Stimulated activated naive B cell treated with anti-CD40 and anti-IgM and Interleukin-4, amounts not matched to agents 10 μg/mL and 1 μg/mL and 100 μg/mL, for 72 hours (primary cell): ENCODE measurements around the gene MAD1L1.
"Not testable (repeated sequence)": the region's sequence is repeated elsewhere in the genome, so short reads cannot be mapped to it uniquely, and the experiment has no call there.

Experiments
- ATAC-seq, 2 donors: fragments of 150-1000 bp; cut with Tn5 transposase; replicated peaks; 2 replicates each; pipeline ENCODE4 v1.10.0; 2021; ENCODE audit warnings: moderate library complexity in 1 of 2
- DNase-seq: peaks from one replicate; pipeline ENCODE4 v3.0.0; 2021
- H3K27ac Mint-ChIP-seq: one replicate; pipeline ENCODE4 v1.8.0; 2022; ENCODE audit warnings: mild to moderate bottlenecking, mixed read lengths
- H3K27me3 Mint-ChIP-seq, 2 donors: one replicate each; pipeline ENCODE4 v1.8.0; 2022; ENCODE audit warnings: mixed read lengths in 2 of 2
- H3K36me3 Mint-ChIP-seq, 2 donors: one replicate each; pipeline ENCODE4 v1.8.0; 2022; ENCODE audit warnings: mixed read lengths in 2 of 2, mild to moderate bottlenecking in 1 of 2
- H3K4me1 Mint-ChIP-seq, 2 donors: one replicate each; pipeline ENCODE4 v1.8.0; 2022; ENCODE audit warnings: mixed read lengths in 2 of 2, mild to moderate bottlenecking in 1 of 2
- H3K4me3 Mint-ChIP-seq, 2 donors: one replicate each; pipeline ENCODE4 v1.8.0; 2022; ENCODE audit warnings: mild to moderate bottlenecking in 2 of 2, mixed read lengths in 2 of 2, moderate library complexity in 1 of 2
- H3K9me3 Mint-ChIP-seq, 2 donors: one replicate each; pipeline ENCODE4 v1.8.0; 2022; ENCODE audit warnings: mixed read lengths in 2 of 2, mild to moderate bottlenecking in 1 of 2

Gene MAD1L1

DNA sequence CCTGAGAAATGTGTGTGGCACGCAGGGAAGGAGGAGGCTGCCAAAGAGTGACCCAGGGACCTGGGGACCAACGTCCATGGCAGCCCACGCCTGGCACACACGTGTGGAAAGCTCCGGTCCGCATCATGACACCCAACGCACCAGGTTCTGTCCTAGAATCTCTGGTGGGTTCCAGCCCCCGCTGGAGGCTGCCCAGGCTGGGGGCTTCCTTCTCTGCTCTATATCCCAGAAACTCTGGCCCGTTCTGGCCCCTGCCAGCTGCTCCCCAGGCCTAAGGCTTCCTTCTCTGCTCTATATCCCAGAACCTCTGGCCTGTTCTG lies 300.8 kb downstream of the MAD1L1 start:
- H3K4me1 Mint-ChIP-seq: peaks cover 40 to 52% of the 10 kb centered on the region in 2 donors
- no peaks in the 10 kb centered on the region for H3K9me3 Mint-ChIP-seq
- ATAC-seq (no peak), DNase-seq (no peak)
- H3K27me3 Mint-ChIP-seq: no peaks in the 10 kb centered on the region
- H3K36me3 Mint-ChIP-seq: peaks cover 38 to 73% of the 10 kb centered on the region in 2 donors
- no peak overlapping the region for H3K4me3 Mint-ChIP-seq
- H3K27ac Mint-ChIP-seq: peak overlapping the region; percentile 49

DNA sequence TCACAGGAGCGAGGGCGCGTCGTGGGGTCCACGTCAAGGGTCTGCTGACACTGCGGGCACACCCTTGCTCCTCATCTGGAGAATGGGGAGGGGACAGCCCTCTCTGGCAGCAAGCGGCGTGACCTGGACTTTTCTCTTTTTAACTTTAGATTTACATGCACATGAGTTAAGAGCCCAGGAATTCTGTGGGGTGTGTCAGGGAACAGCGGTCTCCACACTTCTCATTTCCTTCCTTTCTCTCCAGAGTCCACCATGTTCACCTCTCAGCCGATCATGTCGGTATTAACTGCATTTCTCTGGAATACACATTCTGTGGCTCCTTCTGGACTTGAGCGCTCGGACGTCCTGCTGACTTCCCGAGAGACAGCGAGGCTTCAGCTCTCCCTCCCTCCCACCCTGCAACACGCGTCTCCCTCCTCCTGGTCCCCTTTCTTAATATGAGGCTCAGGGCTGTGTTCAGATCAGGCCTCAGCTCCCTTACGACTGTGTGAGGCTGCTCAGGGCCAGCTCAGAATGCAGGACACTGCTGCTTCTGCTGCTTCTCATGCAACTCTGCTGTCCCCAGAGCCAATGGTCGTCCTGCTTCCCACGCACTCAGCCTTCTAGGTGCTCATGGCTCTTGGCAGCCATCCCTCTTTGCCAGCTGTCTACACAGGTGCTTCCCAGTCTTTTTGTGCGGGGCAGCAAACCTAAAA lies 301.3 kb downstream of the MAD1L1 start:
- Mint-ChIP-seq H3K27me3 (no peaks in the 10 kb centered on the region), H3K27ac (peak overlapping the region; percentile 49), H3K9me3 (no peaks in the 10 kb centered on the region), H3K4me3 (no peak overlapping the region), H3K4me1 (peaks cover 42 to 52% of the 10 kb centered on the region in 2 donors), H3K36me3 (peaks cover 38 to 77% of the 10 kb centered on the region in 2 donors)
- ATAC-seq (no peak), DNase-seq (no peak)

DNA sequence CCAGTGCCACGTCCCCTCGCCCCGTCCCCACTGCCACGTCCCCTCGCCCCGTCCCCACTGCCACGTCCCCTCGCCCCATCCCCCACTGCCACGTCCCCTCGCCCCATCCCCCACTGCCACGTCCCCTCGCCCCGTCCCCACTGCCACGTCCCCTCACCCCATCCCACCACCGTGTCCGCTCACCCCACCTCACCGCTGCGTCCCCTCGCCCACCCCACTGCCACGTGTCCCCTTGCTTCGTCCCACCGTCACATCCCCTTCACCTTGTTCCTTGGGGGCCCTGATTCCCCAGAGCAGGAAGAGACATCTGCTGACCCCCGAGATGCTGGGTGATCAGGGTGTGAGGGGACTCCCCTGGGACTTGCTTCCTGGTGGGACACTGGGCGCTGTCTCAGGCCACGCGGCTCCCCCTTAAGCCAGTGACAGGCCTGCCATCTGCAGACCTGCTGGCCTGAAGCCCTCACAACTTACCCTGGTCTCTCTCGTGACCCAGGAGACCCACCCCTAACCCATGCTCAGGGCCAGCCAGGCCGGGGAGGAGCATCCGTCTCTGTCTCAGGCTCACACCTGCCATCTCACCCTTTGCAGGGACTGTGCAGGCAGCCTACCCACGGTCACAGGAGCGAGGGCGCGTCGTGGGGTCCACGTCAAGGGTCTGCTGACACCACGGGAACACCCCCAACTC lies 302.2 kb downstream of the MAD1L1 start:
- no peaks in the 10 kb centered on the region for H3K9me3 Mint-ChIP-seq
- ATAC-seq (no peak), DNase-seq (no peak)
- no peaks in the 10 kb centered on the region for H3K27me3 Mint-ChIP-seq
- no peak overlapping the region for H3K4me3 Mint-ChIP-seq
- H3K36me3 Mint-ChIP-seq: peaks cover 36 to 80% of the 10 kb centered on the region in 2 donors
- H3K27ac Mint-ChIP-seq: peak overlapping the region; percentile 75
- peaks cover 49 to 56% of the 10 kb centered on the region in 2 donors for H3K4me1 Mint-ChIP-seq

DNA sequence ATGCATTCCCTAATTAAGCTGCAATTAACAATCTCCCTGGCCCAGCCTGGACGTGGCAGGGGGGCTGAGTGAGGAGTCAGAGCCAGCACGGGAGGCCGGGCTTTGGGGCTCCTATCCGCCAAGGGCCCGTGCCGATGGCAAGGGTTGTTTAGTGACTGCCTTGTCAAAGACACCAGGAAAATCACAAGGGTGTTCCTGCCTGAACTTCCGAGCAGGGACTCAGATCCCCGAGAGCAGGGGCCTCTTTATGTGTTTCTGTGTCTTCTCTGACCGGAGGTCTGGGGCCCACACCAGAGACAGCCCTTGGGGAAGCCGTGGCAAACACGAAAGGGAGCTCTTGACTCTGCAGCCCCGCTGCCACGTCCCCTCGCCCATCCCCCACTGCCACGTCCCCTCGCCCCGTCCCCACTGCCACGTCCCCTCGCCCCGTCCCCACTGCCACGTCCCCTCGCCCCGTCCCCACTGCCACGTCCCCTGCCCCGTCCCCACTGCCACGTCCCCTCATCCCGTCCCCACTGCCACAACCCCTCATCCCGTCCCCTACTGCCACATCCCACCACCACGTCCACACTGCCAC lies 303.3 kb downstream of the MAD1L1 start:
- H3K27me3 Mint-ChIP-seq: not testable (repeated sequence)
- H3K27ac Mint-ChIP-seq: peak overlapping the region; percentile 37
- peaks cover 51 to 57% of the 10 kb centered on the region in 2 donors for H3K4me1 Mint-ChIP-seq

DNA sequence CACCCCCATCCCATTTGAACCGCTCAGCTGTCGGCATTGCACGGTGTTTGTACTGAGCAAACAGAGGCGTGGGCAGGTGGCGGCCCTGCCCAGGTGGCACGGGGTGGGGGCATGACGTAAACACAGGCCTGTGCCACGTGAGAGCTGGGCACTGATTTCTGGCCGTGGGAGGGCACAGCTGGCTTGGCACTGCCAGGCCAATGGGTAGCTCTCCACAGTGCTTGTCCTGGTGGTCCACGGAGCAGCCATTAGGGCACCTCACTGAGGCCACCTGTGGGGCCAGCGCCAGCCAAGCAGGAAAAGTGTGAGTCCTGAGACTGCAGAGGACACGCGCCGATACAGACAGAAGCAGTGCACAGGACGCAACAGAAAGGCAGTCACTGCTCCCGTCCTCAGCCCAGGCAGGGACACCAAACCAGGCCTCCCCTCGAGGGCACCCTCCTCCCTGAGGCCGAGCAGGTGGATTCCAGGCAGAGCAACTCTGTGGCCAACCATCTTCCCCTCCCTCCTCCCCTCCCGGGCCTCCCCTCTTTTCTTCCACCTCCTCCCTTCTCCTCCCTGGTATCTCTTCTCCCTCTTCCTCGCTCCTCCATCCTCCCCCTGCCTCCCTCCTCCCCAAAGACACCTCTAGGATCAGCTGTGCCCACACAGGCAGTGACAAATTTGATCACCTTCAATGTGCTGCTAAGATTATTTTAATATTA lies 303.9 kb downstream of the MAD1L1 start:
- peak overlapping the region in 1 of 2 donors; percentile 56 for H3K4me3 Mint-ChIP-seq
- no peak for ATAC-seq

More for the DNA sequence above, 303.3 kb downstream of the MAD1L1 start:
- not testable (repeated sequence) for DNase-seq, H3K9me3 Mint-ChIP-seq, ATAC-seq, H3K4me3 Mint-ChIP-seq
- peaks cover 33 to 78% of the 10 kb centered on the region in 2 donors for H3K36me3 Mint-ChIP-seq

DNA sequence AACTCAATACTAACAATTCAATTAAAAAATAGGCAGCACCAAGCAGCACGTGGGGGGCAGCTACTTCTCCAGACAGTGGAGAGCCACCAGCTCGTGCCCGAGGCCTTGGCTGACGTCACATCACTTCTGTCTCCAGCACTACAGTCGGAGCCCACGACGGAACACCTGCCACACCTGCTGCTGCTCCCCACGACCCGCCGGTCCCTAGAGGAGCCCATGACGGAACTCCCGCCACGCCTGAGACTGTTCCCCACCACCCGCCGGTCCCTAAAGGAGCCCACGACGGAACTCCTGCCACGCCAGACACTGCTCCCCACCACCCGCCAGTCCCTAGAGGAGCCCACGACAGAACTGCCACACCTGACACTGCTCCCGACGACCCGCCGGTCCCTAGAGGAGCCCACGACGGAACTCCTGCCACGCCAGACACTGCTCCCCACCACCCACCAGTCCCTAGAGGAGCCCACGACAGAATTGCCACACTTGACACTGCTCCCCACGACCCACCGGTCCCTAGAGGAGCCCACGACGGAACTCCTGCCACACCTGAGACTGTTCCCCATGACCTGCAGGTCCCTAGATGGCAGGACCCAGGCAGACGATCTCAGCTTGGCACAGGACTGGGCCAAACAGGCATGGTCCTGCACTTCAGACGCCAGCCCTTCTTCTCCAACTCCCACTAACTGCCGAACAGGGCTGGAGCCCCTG lies 304.7 kb downstream of the MAD1L1 start:
- H3K27me3 Mint-ChIP-seq: no peaks in the 10 kb centered on the region
- peaks cover 55 to 63% of the 10 kb centered on the region in 2 donors for H3K4me1 Mint-ChIP-seq
- H3K4me3 Mint-ChIP-seq: peak overlapping the region in 1 of 2 donors; percentile 56
- H3K36me3 Mint-ChIP-seq: peaks cover 33 to 80% of the 10 kb centered on the region in 2 donors
- H3K27ac Mint-ChIP-seq: peak overlapping the region; percentile 92
- DNase-seq (no peak), ATAC-seq (no peak)
- no peaks in the 10 kb centered on the region for H3K9me3 Mint-ChIP-seq

More for the DNA sequence above, 303.9 kb downstream of the MAD1L1 start:
- Mint-ChIP-seq H3K36me3 (peaks cover 33 to 78% of the 10 kb centered on the region in 2 donors), H3K27me3 (no peaks in the 10 kb centered on the region), H3K9me3 (no peaks in the 10 kb centered on the region), H3K27ac (peak overlapping the region; percentile 92), H3K4me1 (peaks cover 54 to 58% of the 10 kb centered on the region in 2 donors)
- no peak for DNase-seq

DNA sequence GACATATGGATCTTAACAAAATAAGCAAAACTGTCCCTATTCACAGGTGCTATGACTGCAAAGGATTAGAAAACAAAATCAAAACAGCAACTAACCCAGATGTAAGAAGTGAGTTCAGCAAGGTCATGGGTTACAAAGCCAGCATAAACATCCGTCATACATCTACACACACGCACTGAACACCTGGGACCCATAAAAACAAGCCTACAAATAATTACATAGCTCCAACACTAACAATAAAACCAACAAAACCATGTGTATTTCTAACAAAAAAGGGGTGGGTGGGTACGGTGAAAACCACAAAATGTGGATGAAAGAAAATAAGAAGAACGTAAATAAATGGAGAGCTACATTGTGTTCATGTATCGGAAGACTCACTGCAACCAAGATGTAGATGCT lies 305.8 kb downstream of the MAD1L1 start:
- ATAC-seq (peak; percentile 55 to 56), DNase-seq (no peak)
- peaks cover 32 to 80% of the 10 kb centered on the region in 2 donors for H3K36me3 Mint-ChIP-seq
- H3K27me3 Mint-ChIP-seq: no peaks in the 10 kb centered on the region
- no peaks in the 10 kb centered on the region for H3K9me3 Mint-ChIP-seq
- H3K27ac Mint-ChIP-seq: peak overlapping the region; percentile 85
- peaks cover 53 to 70% of the 10 kb centered on the region in 2 donors for H3K4me1 Mint-ChIP-seq
- H3K4me3 Mint-ChIP-seq: peak overlapping the region in 1 of 2 donors; percentile 30

DNA sequence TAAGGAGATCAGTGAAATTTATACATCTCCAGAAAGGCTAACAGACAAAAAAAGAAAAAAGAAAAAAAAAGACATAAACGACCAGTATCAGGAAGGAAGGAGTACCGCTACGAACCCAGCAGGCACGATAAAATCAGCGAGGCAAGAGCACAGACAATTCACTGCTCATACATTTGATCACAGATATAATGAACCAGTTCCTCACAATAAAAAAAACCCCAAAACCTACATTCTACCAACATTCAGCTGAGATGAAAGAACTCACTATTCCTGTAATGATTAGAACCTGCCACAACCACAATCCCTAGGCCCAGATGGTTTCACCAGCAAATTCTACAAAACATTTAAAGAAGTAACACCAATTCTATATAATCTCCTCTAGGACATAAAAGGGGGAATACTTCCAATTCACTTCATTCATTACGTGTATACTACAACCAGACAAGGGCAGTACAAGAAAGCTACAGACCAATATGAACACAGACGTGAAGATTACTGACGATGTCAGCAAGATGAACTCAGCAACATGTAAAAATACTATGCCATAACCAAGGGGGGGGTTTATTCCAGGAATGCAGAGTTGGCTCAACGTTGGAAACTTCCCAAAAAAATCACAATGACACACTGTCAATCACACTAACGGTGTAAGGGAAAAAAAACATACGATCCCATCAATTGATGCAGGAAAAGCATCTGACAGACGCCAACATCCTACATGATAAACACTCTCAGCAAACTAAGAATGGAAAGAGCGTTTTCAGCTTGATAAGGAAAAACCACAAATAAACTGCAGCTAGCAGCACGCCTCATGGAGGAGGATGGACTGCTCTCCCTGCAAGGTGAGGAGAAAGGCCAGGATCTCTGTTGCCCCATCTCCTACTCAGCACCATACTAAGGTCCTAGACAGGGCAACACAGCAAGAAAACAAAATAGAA lies 306.5 kb downstream of the MAD1L1 start:
- Mint-ChIP-seq H3K4me3 (peak overlapping the region; percentile 58 to 61), H3K27me3 (no peaks in the 10 kb centered on the region), H3K9me3 (no peaks in the 10 kb centered on the region), H3K4me1 (peaks cover 52 to 66% of the 10 kb centered on the region in 2 donors), H3K36me3 (peaks cover 28 to 76% of the 10 kb centered on the region in 2 donors), H3K27ac (peak overlapping the region; percentile 81)
- no peak for DNase-seq
- peak; percentile 53 to 57 for ATAC-seq

DNA sequence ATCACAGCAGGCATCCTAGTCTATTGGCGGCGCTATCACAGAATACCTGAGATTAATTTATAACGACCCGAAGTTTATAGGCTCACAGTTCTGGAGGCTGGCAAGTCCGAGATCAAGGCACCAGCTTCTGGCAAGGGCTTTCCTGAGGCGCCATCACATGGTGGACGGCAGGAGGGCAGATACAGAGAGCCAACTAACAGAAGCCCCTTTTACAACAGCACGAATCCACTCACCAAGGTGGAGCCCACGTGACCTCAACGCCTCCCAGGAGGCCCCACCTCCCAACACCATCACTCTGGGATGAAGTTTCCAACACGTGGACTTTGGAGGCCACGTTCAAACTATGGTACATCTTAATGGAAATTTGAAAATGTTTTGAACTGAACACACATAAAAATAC lies 307.4 kb downstream of the MAD1L1 start:
- no peak for ATAC-seq
- Mint-ChIP-seq H3K27ac (no peak overlapping the region), H3K4me3 (peak overlapping the region; percentile 58 to 61), H3K4me1 (peaks cover 58 to 73% of the 10 kb centered on the region in 2 donors), H3K36me3 (peaks cover 34 to 75% of the 10 kb centered on the region in 2 donors), H3K9me3 (no peaks in the 10 kb centered on the region), H3K27me3 (no peaks in the 10 kb centered on the region)
- no peak for DNase-seq

DNA sequence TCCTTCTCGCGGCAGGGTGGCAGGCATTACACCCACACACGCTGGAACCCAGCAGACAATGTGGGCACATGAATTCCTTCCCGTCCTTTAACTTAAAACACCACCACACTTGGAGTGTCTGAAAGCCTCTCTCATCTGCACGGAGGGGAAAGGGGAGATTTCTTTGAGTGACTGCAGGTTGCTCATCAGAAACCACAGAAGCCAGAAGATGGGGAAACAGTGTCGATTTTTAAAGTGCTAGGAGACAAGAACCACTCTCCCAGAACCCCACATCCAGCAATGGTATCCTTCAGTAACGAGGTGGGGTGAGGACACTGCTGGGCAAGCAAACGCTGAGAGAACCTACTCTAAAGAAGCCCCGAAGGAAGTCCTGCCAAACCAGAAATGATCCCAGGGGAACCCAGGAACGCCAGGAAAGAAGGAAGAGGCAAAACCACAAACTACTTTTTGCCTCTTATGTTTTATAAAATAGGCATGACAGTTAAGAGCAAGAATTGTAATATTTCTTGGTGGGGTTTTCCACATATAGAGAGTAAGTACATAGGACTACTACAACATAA lies 308.4 kb downstream of the MAD1L1 start:
- H3K36me3 Mint-ChIP-seq: peaks cover 40 to 83% of the 10 kb centered on the region in 2 donors
- H3K4me3 Mint-ChIP-seq: peak overlapping the region; percentile 69 to 72
- ATAC-seq (peak; percentile 17 to 18), DNase-seq (peak; percentile 17)
- H3K27me3 Mint-ChIP-seq: no peaks in the 10 kb centered on the region
- H3K4me1 Mint-ChIP-seq: peaks cover 67 to 83% of the 10 kb centered on the region in 2 donors
- H3K9me3 Mint-ChIP-seq: no peaks in the 10 kb centered on the region
- peak overlapping the region; percentile 81 for H3K27ac Mint-ChIP-seq

DNA sequence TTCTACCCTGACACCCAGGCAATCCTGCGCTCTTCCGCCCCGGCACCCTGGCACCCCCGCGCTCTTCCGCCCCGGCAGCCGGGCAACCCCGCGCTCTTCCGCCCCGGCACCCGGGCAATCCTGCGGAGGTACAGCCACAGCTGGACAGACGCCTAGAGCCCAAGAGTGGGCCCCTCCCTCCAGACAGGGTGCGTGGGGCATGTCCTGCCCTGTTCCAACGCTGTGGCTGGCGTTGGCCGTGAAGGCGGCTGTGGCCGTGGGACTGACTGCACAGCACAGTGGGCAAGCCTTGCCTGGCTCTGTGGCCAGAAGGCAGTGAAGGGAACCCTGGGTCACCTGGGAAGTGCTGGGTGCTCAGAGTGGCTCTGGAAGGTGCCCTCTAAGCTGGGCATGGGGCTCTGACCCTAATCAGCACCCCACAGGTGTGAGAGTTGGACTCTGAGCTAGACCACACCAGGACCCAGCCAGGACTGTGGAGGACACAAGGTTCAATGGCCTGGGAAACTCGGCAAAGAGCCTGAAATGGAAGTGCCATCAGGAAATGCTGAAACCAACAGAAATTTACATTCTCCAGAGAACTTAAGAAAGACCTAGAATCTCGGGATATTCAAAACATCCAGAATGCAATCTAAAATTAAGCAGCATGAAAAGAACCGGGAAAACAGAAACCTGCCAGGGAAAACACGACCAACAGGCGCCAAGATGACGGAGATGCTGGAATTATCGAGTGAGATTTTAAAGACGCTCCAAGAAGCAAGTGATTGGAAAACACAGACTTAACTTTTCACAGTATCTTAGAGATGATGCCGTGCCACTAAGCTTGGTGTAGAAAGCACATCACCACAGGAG lies 309.1 kb downstream of the MAD1L1 start:
- H3K27me3 Mint-ChIP-seq: no peaks in the 10 kb centered on the region
- H3K27ac Mint-ChIP-seq: peak overlapping the region; percentile 81
- no peaks in the 10 kb centered on the region for H3K9me3 Mint-ChIP-seq
- H3K36me3 Mint-ChIP-seq: peaks cover 37 to 78% of the 10 kb centered on the region in 2 donors
- peak overlapping the region; percentile 69 to 72 for H3K4me3 Mint-ChIP-seq
- no peak for ATAC-seq
- DNase-seq: no peak
- peaks cover 63 to 84% of the 10 kb centered on the region in 2 donors for H3K4me1 Mint-ChIP-seq

DNA sequence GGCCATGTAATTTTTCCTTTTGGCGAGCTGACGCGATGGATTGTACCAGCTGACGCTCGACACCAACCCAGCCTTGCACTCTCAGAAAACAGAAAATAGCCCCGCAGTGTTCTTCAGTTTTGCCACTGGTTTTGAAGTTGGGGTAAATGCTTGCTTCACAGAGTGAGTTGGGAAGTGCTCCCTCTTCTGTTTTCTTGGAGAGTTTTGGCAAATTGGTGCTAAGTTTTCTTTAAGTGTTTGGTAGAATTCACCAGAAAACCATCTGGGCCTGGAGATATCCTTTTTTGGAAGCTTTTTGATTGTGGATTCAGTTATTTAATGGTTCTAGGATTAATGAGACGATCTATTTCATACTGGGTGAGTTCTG lies 309.9 kb downstream of the MAD1L1 start:
- H3K4me3 Mint-ChIP-seq: no peak overlapping the region
- H3K27ac Mint-ChIP-seq: peak overlapping the region; percentile 67
- no peaks in the 10 kb centered on the region for H3K9me3 Mint-ChIP-seq
- H3K27me3 Mint-ChIP-seq: no peaks in the 10 kb centered on the region
- H3K4me1 Mint-ChIP-seq: peaks cover 56 to 76% of the 10 kb centered on the region in 2 donors
- ATAC-seq: no peak
- DNase-seq: no peak
- peaks cover 34 to 71% of the 10 kb centered on the region in 2 donors for H3K36me3 Mint-ChIP-seq
